K562 (cell line): Measurements from ENCODE around the gene UNC93B1. TPM values are rescaled to one million over a fixed set of nuclear protein-coding genes. Genes with fewer than 3 reads are reported as not detected.

Experiments used
- CBX1 ChIP-seq: sonication (generic); IDR thresholded peaks from 2 replicates; pipeline ENCODE4 v1.6.1; 2016; ENCODE audit warnings: antibody characterized with exemption, low read depth, mild to moderate bottlenecking
- MAFG ChIP-seq: fragments of 450-650 bp; conservative IDR thresholded peaks from 2 replicates; pipeline ENCODE4 v1.6.1; 2016; ENCODE audit warnings: missing genetic modification characterization, missing compliant biosample characterization
- NR1H2 ChIP-seq: sonication (generic); formaldehyde crosslinking; IDR thresholded peaks from 2 replicates; pipeline ENCODE4 v1.4.0; 2020; ENCODE audit warnings: mild to moderate bottlenecking, missing genetic modification reagents
- NUFIP1 ChIP-seq: fragments of 450-650 bp; IDR thresholded peaks from 2 replicates; pipeline ENCODE4 v1.6.1; 2018; ENCODE audit not compliant: partially characterized antibody
- PPARD ChIP-seq: fragments of 250-450 bp; sonication (Bioruptor Pico); IDR thresholded peaks from 2 replicates; pipeline ENCODE4 v1.8.0; 2022; ENCODE audit warnings: inconsistent platforms, mild to moderate bottlenecking, moderate library complexity
- PYGO2 ChIP-seq: fragments of 450-650 bp; IDR thresholded peaks from 2 replicates; pipeline ENCODE4 v1.6.1; 2016; ENCODE audit warnings: mild to moderate bottlenecking, missing genetic modification characterization, moderate library complexity, missing compliant biosample characterization
- SMC3 ChIP-seq: conservative IDR thresholded peaks from 2 replicates; pipeline ENCODE4 v1.6.1; 2011; ENCODE audit warnings: low read depth, low read length, improper control_type of control experiment; ENCODE audit not compliant: insufficient read depth
- SRSF3 ChIP-seq: fragments of 200-400 bp; formaldehyde crosslinking; IDR thresholded peaks from 2 replicates; pipeline ENCODE4 v1.6.1; 2016; ENCODE audit warnings: mild to moderate bottlenecking, low read length, moderate library complexity; ENCODE audit not compliant: insufficient read depth
- THRAP3 ChIP-seq: fragments of 450-650 bp; IDR thresholded peaks from 2 replicates; pipeline ENCODE4 v1.6.1; 2016; ENCODE audit warnings: mild to moderate bottlenecking, inconsistent platforms, borderline replicate concordance
- WHSC1 ChIP-seq: IDR thresholded peaks from one replicate; pipeline ENCODE4 v1.6.1; 2012; ENCODE audit warnings: low read length, control low read depth, inconsistent platforms
- ZC3H11A ChIP-seq: IDR thresholded peaks from 2 replicates; pipeline ENCODE4 v1.6.1; 2012; ENCODE audit warnings: low read depth, low read length, improper control_type of control experiment
- ZNF146 ChIP-seq: IDR thresholded peaks from one replicate; pipeline ENCODE4 v1.6.1; 2018; ENCODE audit warnings: missing compliant biosample characterization; ENCODE audit not compliant: unreplicated experiment
- ZNF175 ChIP-seq: fragments of 200-800 bp; sonication (Bioruptor generic); IDR thresholded peaks from 2 replicates; pipeline ENCODE4 v1.6.1; 2016; ENCODE audit warnings: low read depth, mild to moderate bottlenecking, missing genetic modification characterization, missing compliant biosample characterization
- ZNF282 ChIP-seq: sonication (generic); formaldehyde crosslinking; IDR thresholded peaks from 2 replicates; pipeline ENCODE4 v1.8.1; 2023; ENCODE audit warnings: missing genetic modification reagents
- ZNF444 ChIP-seq: fragments of 250-450 bp; sonication (Bioruptor Pico); IDR thresholded peaks from 2 replicates; pipeline ENCODE4 v1.4.0; 2020; ENCODE audit warnings: mild to moderate bottlenecking, moderate library complexity
- ZNF584 ChIP-seq: fragments of 200-800 bp; sonication (Bioruptor generic); IDR thresholded peaks from 2 replicates; pipeline ENCODE4 v1.6.1; 2016; ENCODE audit warnings: low read depth, mild to moderate bottlenecking, missing genetic modification characterization, missing compliant biosample characterization
- ZNF766 ChIP-seq: fragments of 200-800 bp; sonication (Bioruptor generic); conservative IDR thresholded peaks from 2 replicates; pipeline ENCODE4 v1.6.1; 2016; ENCODE audit warnings: missing genetic modification characterization, missing compliant biosample characterization
- ZNF77 ChIP-seq: fragments of 250-450 bp; sonication (Bioruptor Pico); IDR thresholded peaks from 2 replicates; pipeline ENCODE4 v1.5.0; 2020
- polyA plus RNA-seq, 8 experiments: library from polyadenylated mRNA; depleted of rRNA in 4 of 8; stranded (reverse) in 5 of 8; unstranded in 3 of 8; fragments of >200 nt; fragmentation: Nextera tagmentation in 2 of 8; fragmentation: Illumina TruSeq in 1 of 8; extraction: Ambion mirVana in 2 of 8; extraction: Trizol in 1 of 8; gene quantifications; 2 replicates each; pipeline versions ENCODE4 v1.2.1 to v1.2.3, GENCODE V29; 2011 to 2014; ENCODE audit warnings: inconsistent platforms in 1 of 8, missing spikeins in 1 of 8
- total RNA-seq, 7 experiments: library from RNA; depleted of rRNA in 6 of 7; stranded (reverse); fragments of >200 nt in 6 of 7; fragmentation: Illumina TruSeq in 2 of 7; extraction: Trizol in 2 of 7; gene quantifications; 2 replicates each; pipeline versions ENCODE4 v1.2.1 to v1.2.3, GENCODE V29; 2011 to 2021; ENCODE audit warnings: low replicate concordance in 1 of 7
- TF ChIP-seq, protein P1 (sequence below): fragments of 450-650 bp; IDR thresholded peaks from one replicate; pipeline ENCODE4 v1.6.1; 2018; ENCODE audit warnings: mild to moderate bottlenecking, moderate library complexity; ENCODE audit not compliant: partially characterized antibody
- TF ChIP-seq, protein P2 (sequence below): sonication (generic); formaldehyde crosslinking; IDR thresholded peaks from 2 replicates; pipeline ENCODE4 v1.8.0; 2023; ENCODE audit warnings: mild to moderate bottlenecking, missing genetic modification reagents
- TF ChIP-seq, protein P3 (sequence below): fragments of 250-450 bp; sonication (Bioruptor Pico); IDR thresholded peaks from 2 replicates; pipeline ENCODE4 v1.8.0; 2021; ENCODE audit warnings: mild to moderate bottlenecking, moderate library complexity
- TF ChIP-seq, protein P4 (sequence below): fragments of 450-650 bp; formaldehyde crosslinking; IDR thresholded peaks from 2 replicates; pipeline ENCODE4 v1.4.0; 2022; ENCODE audit warnings: missing genetic modification characterization
- TF ChIP-seq, protein P5 (sequence below): fragments of 450-650 bp; formaldehyde crosslinking; IDR thresholded peaks from 2 replicates; pipeline ENCODE4 v1.4.0; 2022; ENCODE audit warnings: missing genetic modification characterization

The UNC93B1 gene
- total and polyA plus RNA-seq, 9 of the 15 experiments (the other 6 are each of a cell fraction or from before 2014, with no cell fraction given): 0.10 to 13.6 (median 6.5) TPM

DNA sequence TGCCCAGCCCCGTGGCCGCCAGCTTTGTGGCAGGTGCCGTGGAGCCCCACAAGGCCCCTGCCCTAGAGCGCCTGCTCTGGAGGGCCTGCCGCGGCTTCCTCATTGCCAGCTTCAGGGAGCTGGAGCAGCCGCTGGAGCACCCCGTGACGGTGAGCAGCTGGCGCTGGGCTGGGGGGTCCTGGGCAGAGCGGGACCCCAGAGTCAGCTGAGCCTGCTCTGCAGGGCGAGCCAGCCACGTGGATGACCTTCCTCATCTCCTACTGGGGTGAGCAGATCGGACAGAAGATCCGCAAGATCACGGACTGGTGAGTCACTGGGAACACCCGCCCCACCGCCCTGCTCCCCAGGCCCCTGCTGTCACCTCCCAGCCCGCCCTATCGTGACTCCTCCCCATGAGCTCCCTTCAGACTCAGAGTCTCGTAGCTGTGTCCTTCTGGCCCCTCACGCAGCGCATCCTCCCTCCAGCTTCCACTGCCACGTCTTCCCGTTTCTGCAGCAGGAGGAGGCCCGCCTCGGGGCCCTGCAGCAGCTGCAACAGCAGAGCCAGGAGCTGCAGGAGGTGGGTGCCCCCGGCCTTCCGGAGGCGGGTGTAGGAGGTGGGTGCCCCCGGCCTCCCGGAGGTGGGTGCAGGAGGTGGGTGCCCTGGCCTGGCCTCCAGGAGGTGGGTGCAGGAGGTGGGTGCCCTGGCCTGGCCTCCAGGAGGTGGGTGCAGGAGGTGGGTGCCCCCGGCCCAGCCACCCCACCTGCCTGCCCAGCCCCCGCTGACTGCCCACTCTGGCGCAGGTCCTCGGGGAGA lies 39.6 kb upstream of the UNC93B1 start (continued):
- TF ChIP-seq, protein P1, sequence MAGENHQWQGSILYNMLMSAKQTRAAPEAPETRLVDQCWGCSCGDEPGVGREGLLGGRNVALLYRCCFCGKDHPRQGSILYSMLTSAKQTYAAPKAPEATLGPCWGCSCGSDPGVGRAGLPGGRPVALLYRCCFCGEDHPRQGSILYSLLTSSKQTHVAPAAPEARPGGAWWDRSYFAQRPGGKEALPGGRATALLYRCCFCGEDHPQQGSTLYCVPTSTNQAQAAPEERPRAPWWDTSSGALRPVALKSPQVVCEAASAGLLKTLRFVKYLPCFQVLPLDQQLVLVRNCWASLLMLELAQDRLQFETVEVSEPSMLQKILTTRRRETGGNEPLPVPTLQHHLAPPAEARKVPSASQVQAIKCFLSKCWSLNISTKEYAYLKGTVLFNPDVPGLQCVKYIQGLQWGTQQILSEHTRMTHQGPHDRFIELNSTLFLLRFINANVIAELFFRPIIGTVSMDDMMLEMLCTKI: no peak
- no peak for TF ChIP-seq SRSF3
- TF ChIP-seq CBX1: no peak
- no peak for TF ChIP-seq NUFIP1
- TF ChIP-seq ZC3H11A: no peak
- no peak for TF ChIP-seq SMC3
- no peak for TF ChIP-seq ZNF282
- TF ChIP-seq, protein P2, sequence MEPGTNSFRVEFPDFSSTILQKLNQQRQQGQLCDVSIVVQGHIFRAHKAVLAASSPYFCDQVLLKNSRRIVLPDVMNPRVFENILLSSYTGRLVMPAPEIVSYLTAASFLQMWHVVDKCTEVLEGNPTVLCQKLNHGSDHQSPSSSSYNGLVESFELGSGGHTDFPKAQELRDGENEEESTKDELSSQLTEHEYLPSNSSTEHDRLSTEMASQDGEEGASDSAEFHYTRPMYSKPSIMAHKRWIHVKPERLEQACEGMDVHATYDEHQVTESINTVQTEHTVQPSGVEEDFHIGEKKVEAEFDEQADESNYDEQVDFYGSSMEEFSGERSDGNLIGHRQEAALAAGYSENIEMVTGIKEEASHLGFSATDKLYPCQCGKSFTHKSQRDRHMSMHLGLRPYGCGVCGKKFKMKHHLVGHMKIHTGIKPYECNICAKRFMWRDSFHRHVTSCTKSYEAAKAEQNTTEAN (CRISPR knock-in tag): no peak
- no peak for TF ChIP-seq NR1H2
- no peak for TF ChIP-seq ZNF175
- TF ChIP-seq MAFG (tag): no peak
- no peak for TF ChIP-seq ZNF584 (CRISPR knock-in tag)
- no peak for TF ChIP-seq WHSC1
- no peak for TF ChIP-seq PYGO2 (tag)
- TF ChIP-seq, protein P3, sequence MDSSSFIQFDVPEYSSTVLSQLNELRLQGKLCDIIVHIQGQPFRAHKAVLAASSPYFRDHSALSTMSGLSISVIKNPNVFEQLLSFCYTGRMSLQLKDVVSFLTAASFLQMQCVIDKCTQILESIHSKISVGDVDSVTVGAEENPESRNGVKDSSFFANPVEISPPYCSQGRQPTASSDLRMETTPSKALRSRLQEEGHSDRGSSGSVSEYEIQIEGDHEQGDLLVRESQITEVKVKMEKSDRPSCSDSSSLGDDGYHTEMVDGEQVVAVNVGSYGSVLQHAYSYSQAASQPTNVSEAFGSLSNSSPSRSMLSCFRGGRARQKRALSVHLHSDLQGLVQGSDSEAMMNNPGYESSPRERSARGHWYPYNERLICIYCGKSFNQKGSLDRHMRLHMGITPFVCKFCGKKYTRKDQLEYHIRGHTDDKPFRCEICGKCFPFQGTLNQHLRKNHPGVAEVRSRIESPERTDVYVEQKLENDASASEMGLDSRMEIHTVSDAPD: no peak
- no peak for TF ChIP-seq THRAP3
- TF ChIP-seq ZNF444 (CRISPR knock-in tag): no peak
- TF ChIP-seq PPARD: no peak
- TF ChIP-seq, protein P4, sequence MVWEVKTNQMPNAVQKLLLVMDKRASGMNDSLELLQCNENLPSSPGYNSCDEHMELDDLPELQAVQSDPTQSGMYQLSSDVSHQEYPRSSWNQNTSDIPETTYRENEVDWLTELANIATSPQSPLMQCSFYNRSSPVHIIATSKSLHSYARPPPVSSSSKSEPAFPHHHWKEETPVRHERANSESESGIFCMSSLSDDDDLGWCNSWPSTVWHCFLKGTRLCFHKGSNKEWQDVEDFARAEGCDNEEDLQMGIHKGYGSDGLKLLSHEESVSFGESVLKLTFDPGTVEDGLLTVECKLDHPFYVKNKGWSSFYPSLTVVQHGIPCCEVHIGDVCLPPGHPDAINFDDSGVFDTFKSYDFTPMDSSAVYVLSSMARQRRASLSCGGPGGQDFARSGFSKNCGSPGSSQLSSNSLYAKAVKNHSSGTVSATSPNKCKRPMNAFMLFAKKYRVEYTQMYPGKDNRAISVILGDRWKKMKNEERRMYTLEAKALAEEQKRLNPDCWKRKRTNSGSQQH (CRISPR knock-in tag): no peak
- TF ChIP-seq ZNF766 (CRISPR knock-in tag): peak; percentile 79
- no peak for TF ChIP-seq ZNF77 (CRISPR knock-in tag)
- TF ChIP-seq, protein P5, sequence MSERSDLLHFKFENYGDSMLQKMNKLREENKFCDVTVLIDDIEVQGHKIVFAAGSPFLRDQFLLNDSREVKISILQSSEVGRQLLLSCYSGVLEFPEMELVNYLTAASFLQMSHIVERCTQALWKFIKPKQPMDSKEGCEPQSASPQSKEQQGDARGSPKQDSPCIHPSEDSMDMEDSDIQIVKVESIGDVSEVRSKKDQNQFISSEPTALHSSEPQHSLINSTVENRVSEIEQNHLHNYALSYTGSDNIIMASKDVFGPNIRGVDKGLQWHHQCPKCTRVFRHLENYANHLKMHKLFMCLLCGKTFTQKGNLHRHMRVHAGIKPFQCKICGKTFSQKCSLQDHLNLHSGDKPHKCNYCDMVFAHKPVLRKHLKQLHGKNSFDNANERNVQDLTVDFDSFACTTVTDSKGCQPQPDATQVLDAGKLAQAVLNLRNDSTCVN (CRISPR knock-in tag): no peak
- no peak for TF ChIP-seq ZNF146 (CRISPR knock-in tag)
